GM21723 (cell line): ENCODE results near the gene DNAJC7.

Source experiments
- ATAC-seq: cut with Tn5 transposase; IDR thresholded peaks from one replicate; pipeline ENCODE4 v1.9.1; 2021; ENCODE audit warnings: mild to moderate bottlenecking, moderate library complexity; ENCODE audit not compliant: unreplicated experiment

Gene DNAJC7, protein sequence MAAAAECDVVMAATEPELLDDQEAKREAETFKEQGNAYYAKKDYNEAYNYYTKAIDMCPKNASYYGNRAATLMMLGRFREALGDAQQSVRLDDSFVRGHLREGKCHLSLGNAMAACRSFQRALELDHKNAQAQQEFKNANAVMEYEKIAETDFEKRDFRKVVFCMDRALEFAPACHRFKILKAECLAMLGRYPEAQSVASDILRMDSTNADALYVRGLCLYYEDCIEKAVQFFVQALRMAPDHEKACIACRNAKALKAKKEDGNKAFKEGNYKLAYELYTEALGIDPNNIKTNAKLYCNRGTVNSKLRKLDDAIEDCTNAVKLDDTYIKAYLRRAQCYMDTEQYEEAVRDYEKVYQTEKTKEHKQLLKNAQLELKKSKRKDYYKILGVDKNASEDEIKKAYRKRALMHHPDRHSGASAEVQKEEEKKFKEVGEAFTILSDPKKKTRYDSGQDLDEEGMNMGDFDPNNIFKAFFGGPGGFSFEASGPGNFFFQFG

DNA sequence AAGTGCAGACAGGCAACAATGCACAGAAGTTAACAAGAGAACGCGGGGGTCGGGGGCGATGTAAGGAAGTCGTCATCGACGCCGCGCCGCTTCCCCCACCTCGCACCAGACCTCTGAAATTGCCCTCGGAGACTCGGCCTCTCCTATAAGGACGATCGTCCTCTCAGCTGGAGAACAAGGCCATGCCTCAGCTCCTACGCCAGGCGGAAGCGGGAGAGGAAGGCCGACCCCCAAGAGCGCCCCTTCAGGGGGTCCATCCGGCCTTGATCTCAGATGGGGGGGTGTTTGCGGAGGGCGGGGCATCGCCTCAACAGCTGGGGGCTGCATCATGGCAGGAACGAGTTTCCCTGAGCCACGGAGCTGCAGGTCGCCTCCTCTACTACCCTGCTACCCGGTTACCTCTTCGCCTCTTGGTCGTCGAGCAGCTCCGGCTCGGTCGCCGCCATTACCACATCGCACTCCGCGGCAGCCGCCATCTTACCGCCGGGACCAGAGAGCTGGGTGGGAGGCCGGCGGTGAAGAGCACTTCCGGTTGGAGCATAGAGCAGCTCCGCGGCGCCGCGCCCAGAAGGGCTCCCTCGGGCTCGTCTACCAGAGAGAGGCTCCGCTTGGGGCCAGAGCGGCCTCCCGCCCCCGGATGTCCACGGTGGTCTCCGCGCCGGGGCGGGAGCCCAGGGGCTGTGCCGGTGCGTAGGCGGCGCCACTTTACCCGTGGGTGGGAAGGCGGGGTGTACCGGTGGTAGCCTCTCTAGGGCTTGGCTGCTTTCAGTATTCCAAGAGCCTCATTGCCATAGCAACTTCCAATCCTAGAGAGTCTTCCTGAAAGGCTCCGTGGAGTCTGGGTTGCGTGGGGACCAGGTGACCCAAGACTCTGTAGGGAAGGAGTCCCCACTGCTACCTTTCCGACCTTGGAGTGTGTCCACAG, at the start of gene DNAJC7:
DNAJC7 (minus strand) TSS at position 499 of the 925 bp plus-strand sequence; CDS start at position 476, 23 bp downstream.
- ATAC-seq: peak; percentile 76

DNA sequence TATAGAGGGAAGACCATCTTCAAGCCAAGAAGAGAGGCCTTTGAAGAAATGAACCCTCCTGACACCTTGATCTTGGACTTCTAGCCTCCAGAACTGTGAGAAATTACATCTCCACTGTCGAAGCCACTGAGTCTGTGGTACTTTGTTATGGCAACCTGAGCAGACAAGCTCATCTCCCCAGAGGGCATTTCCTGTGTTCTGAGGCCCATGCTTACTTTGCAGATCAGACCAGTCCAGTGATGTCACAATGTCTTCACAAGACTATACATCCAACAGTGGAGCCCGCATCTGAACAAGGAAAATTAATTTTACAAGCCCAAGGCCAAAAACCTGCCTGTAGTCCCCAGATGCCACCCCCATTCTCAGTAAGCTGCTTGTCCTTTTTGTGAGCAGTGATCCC, 48.0 kb upstream of the DNAJC7 start:
- no peak for ATAC-seq

- ATAC-seq: no peak
Observed at GRCh38 chr17:42062681-42063080, 45.4 kb upstream of the DNAJC7 start.

GRCh38 chr17:42061646-42062487, 44.6 kb upstream of the DNAJC7 start:
- ATAC-seq: no peak

DNA sequence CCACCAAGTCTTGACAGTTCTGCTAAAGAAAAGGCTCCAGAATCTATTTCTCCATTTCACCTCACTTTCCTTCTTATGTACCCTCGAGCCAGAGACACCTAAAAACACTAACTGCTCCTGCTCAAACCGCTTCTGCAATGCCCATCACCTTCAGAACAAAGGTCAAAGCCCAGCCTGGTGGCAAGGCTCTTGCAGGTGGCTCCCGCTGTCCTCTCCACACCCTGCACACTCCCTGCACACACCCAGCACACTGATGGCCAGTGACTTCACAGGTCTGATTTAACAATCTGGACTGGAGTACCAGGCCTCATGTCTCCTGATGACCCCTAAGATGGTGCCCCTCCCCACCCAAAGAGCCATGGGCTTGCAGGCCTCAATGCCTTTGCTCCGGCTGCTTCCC, 43.0 kb upstream of the DNAJC7 start:
- no peak for ATAC-seq

GRCh38 chr17:42059815-42060214, 42.6 kb upstream of the DNAJC7 start:
- no peak for ATAC-seq

GRCh38 chr17:42058063-42058462, 40.8 kb upstream of the DNAJC7 start:
- ATAC-seq: no peak

DNA sequence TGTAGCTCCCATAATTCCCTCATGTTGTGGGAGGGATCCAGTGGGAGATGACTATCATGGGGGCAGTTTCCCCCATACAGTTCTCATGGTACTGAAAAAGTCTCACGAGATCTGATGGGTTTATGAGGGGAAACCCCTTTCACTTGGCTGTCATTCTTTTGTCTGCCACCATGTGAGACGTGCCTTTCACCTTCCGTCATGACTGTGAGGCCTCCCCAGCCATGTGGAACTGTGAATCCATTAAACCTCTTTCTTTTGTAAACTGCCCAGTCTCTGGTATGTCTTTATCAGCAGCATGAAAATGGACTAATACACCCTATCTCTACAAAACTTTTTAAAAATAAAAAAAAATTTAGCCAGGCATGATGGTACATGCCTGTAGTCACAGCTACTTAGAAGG, 39.4 kb upstream of the DNAJC7 start:
- ATAC-seq: no peak

- ATAC-seq: no peak
Observed at GRCh38 chr17:42055496-42055895, 38.3 kb upstream of the DNAJC7 start.

GRCh38 chr17:42055027-42055426, 37.8 kb upstream of the DNAJC7 start:
- no peak for ATAC-seq

GRCh38 chr17:42053731-42054500, 36.7 kb upstream of the DNAJC7 start:
- ATAC-seq: no peak

DNA sequence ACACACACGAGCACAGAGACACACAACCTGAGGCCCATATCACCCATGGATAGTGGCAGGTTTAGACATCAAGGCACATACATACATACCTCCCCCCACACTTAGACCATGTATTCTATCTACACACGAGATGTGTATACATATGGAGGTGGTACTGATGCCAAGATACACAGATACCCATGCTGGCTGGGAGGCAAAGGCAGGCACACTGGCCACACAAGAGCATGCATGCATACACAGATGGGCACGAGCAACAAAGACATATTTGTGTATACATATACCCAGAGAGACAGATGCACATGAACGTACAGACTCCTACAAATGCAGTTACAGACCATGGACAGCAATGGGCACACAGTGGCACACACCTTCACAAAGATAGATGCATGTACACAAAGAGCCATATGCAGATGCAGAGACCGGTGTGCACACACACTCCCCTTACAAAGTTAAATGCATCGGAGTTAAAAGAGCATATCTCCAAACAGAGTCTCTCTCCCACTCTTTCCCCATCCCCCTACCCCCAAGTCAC, 35.2 kb upstream of the DNAJC7 start:
- ATAC-seq: no peak

- no peak for ATAC-seq
Observed at GRCh38 chr17:42051645-42052044, 34.4 kb upstream of the DNAJC7 start.

- ATAC-seq: no peak
Observed at GRCh38 chr17:42051013-42051400, 33.8 kb upstream of the DNAJC7 start.

DNA sequence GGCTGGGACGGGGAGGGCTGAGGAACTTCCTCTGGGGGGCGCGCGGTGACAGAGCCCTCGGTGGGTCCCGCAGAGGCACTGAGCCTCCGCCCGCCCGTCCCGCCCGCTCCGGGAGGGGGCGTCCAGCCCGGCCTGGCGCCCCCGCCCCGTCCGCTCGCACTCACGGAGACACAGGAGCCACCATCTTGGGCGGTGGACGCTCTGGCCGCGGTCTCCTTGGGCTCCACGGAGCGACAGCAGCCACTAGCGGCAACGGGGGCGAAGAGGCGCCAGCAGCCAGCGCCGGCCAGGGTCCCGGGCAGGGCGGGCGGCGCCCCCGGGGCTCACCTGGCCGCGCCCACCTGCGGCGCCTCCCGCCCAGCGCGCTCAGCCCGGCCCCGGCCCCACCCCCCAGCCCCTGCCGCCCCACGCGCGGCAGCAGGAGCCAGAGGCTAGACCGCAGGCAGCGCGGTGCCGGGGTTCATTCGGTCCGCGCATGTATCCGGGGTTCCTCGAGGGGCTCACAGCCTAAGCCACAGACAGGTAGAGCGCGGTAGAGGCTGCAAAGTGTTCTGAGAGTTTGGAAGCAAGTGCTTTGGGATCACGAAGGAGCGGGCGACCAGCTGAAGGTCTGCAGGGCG, 33.3 kb upstream of the DNAJC7 start, which contains the start of gene C17orf113:
C17orf113 (minus strand) TSS at position 209 of the 620 bp plus-strand sequence. CDS start 7,225 bp downstream, outside the sequence.
- ATAC-seq: no peak

DNA sequence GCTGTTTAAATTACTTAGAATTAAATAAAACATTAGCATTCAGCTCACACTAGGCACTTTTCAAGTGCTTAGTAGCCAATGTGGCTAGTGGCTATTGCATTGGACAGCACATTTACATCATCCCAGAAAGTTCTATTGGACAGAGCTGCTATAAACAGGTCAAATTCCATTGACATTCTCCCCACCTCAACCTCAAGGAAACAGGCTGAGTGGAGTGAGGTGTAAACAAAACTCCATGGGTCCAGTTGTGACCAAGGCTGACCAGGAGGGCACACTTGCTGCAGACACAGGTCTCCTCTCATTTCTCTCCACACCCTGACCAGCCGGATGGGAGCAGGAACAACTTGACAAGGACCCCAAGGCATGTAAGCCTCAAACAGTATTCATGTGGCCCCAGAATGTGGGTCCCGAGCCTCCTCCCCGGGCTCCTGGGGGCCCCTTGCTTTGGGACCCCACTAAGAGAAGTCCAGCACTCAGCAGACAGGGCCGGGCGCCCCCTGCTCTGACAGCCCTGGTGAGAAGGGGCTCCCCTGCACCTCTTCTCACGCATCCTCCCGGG, 32.7 kb upstream of the DNAJC7 start:
- no peak for ATAC-seq

GRCh38 chr17:42047343-42047742, 30.1 kb upstream of the DNAJC7 start:
- ATAC-seq: no peak

GRCh38 chr17:42045719-42046118, 28.5 kb upstream of the DNAJC7 start:
- ATAC-seq: no peak
